Urinary bladder (tissue), 4 donors: ENCODE results near the gene MOSPD2. TPM values are rescaled to one million over a fixed set of nuclear protein-coding genes. Genes with fewer than 3 reads are reported as not detected.

Experiments
- DNase-seq: peaks from one replicate; pipeline ENCODE4 v3.0.0-alpha.2; 2015; ENCODE audit errors: extremely low spot score
- H3K27ac ChIP-seq: one replicate; pipeline ENCODE4 v1.5.1; 2013; ENCODE audit warnings: low read depth, mild to moderate bottlenecking, moderate library complexity
- H3K36me3 ChIP-seq: one replicate; pipeline ENCODE4 v1.6.1; 2013; ENCODE audit warnings: mild to moderate bottlenecking, moderate library complexity; ENCODE audit not compliant: insufficient read depth
- H3K4me1 ChIP-seq: one replicate; pipeline ENCODE4 v1.6.1; 2013; ENCODE audit warnings: mild to moderate bottlenecking, moderate library complexity; ENCODE audit not compliant: insufficient read depth
- H3K4me3 ChIP-seq: one replicate; pipeline ENCODE4 v1.5.1; 2013; ENCODE audit warnings: low read depth, low read length
- WGBS: extraction: QIAGEN DNeasy Blood & Tissue Kit; methylation state at CpG from one replicate; pipeline ENCODE4 v1.1.7; 2013; 5-methylcytosine and 5-hydroxymethylcytosine counted together
- polyA plus RNA-seq: library from polyadenylated mRNA; stranded (reverse); fragments of 200-250 nt; gene quantifications from one replicate; pipeline ENCODE4 v1.2.3, GENCODE V29; 2013
- total RNA-seq: library from RNA; depleted of rRNA; stranded (reverse); fragments of >200 nt; gene quantifications from one replicate; pipeline ENCODE4 v1.2.3, GENCODE V29; 2014
- donor health status: healthy with polysubstance abuse.
- donor health status: healthy.

The MOSPD2 gene
- total and polyA plus RNA-seq, 2 donors, result 7.7 to 35.4 TPM

- no peak overlapping the region for H3K27ac ChIP-seq
- no peak overlapping the region for H3K4me3 ChIP-seq
- H3K36me3 ChIP-seq, result no peaks in the 10 kb centered on the region
- 79% methylated on average over 7 of the region's 7 CpGs for WGBS
- no peak for DNase-seq
- no peaks in the 10 kb centered on the region for H3K4me1 ChIP-seq
Observed at GRCh38 chrX:14875624-14876023, 2.4 kb downstream of the MOSPD2 start.

GRCh38 chrX:14883826-14884225 is 10.6 kb downstream of the MOSPD2 start:
- H3K4me1 ChIP-seq, result no peaks in the 10 kb centered on the region
- H3K36me3 ChIP-seq, result no peaks in the 10 kb centered on the region
- no peak overlapping the region for H3K27ac ChIP-seq
- no peak overlapping the region for H3K4me3 ChIP-seq
- DNase-seq, result no peak

- no peak overlapping the region for H3K27ac ChIP-seq
- 81% methylated on average over 1 of the region's 1 CpG for WGBS
- no peak overlapping the region for H3K4me3 ChIP-seq
- no peaks in the 10 kb centered on the region for H3K36me3 ChIP-seq
- DNase-seq, result no peak
- H3K4me1 ChIP-seq, result no peaks in the 10 kb centered on the region
Observed at GRCh38 chrX:14884714-14885113, 11.5 kb downstream of the MOSPD2 start.

GRCh38 chrX:14886252-14886651 is 13.0 kb downstream of the MOSPD2 start:
- H3K4me1 ChIP-seq, result no peaks in the 10 kb centered on the region
- no peak overlapping the region for H3K4me3 ChIP-seq
- no peaks in the 10 kb centered on the region for H3K36me3 ChIP-seq
- no peak overlapping the region for H3K27ac ChIP-seq
- WGBS, result 90% methylated on average over 3 of the region's 3 CpGs
- DNase-seq, result no peak

- WGBS, result 96% methylated on average over 2 of the region's 2 CpGs
Observed at GRCh38 chrX:14896273-14896672, 23.1 kb downstream of the MOSPD2 start.

GRCh38 chrX:14897042-14897441 is 23.8 kb downstream of the MOSPD2 start:
- H3K4me1 ChIP-seq, result no peaks in the 10 kb centered on the region
- H3K36me3 ChIP-seq, result no peaks in the 10 kb centered on the region
- H3K4me3 ChIP-seq, result no peak overlapping the region
- 91% methylated on average over 2 of the region's 2 CpGs for WGBS
- DNase-seq, result no peak
- H3K27ac ChIP-seq, result no peak overlapping the region

More at GRCh38 chrX:14896273-14896672, 23.1 kb downstream of the MOSPD2 start:
- Histone ChIP-seq H3K4me1 (no peaks in the 10 kb centered on the region), H3K27ac (no peak overlapping the region), H3K4me3 (no peak overlapping the region), H3K36me3 (no peaks in the 10 kb centered on the region)
- no peak for DNase-seq

GRCh38 chrX:14899607-14900006 is 26.4 kb downstream of the MOSPD2 start:
- Histone ChIP-seq H3K36me3 (peaks cover 2% of the 10 kb centered on the region), H3K27ac (no peak overlapping the region), H3K4me1 (no peaks in the 10 kb centered on the region), H3K4me3 (no peak overlapping the region)
- DNase-seq, result no peak

- peaks cover 2% of the 10 kb centered on the region for H3K36me3 ChIP-seq
- no peak overlapping the region for H3K27ac ChIP-seq
- no peak overlapping the region for H3K4me3 ChIP-seq
- DNase-seq, result no peak
- no peaks in the 10 kb centered on the region for H3K4me1 ChIP-seq
Observed at GRCh38 chrX:14902537-14902936, 29.3 kb downstream of the MOSPD2 start.

GRCh38 chrX:14903891-14904290 is 30.7 kb downstream of the MOSPD2 start:
- no peak overlapping the region for H3K4me3 ChIP-seq
- no peak for DNase-seq
- peaks cover 2% of the 10 kb centered on the region for H3K36me3 ChIP-seq
- no peaks in the 10 kb centered on the region for H3K4me1 ChIP-seq
- WGBS, result 41% methylated on average over 2 of the region's 2 CpGs
- H3K27ac ChIP-seq, result no peak overlapping the region

- no peak for DNase-seq
- 79% methylated on average over 2 of the region's 2 CpGs for WGBS
- Histone ChIP-seq H3K4me1 (no peaks in the 10 kb centered on the region), H3K27ac (no peak overlapping the region), H3K4me3 (no peak overlapping the region), H3K36me3 (peaks cover 4% of the 10 kb centered on the region)
Observed at GRCh38 chrX:14913241-14913640, 40.0 kb downstream of the MOSPD2 start.

GRCh38 chrX:14915596-14915995 is 42.4 kb downstream of the MOSPD2 start:
- Histone ChIP-seq H3K4me3 (no peak overlapping the region), H3K27ac (no peak overlapping the region), H3K4me1 (no peaks in the 10 kb centered on the region), H3K36me3 (peaks cover 6% of the 10 kb centered on the region)
- DNase-seq, result no peak
- 91% methylated on average over 3 of the region's 3 CpGs for WGBS

GRCh38 chrX:14916017-14916674 is 42.9 kb downstream of the MOSPD2 start:
- 57% methylated on average over 3 of the region's 3 CpGs for WGBS
- Histone ChIP-seq H3K4me1 (no peaks in the 10 kb centered on the region), H3K27ac (no peak overlapping the region), H3K4me3 (no peak overlapping the region), H3K36me3 (peaks cover 6% of the 10 kb centered on the region)
- no peak for DNase-seq

- Histone ChIP-seq H3K4me1 (no peaks in the 10 kb centered on the region), H3K36me3 (peaks cover 4% of the 10 kb centered on the region), H3K27ac (no peak overlapping the region), H3K4me3 (no peak overlapping the region)
- WGBS, result 21% methylated on average over 2 of the region's 2 CpGs
- DNase-seq, result no peak
Observed at GRCh38 chrX:14919407-14919806, 46.2 kb downstream of the MOSPD2 start.

GRCh38 chrX:14920196-14920595 is 47.0 kb downstream of the MOSPD2 start:
- Histone ChIP-seq H3K36me3 (peaks cover 4% of the 10 kb centered on the region), H3K27ac (no peak overlapping the region), H3K4me1 (no peaks in the 10 kb centered on the region), H3K4me3 (no peak overlapping the region)
- 85% methylated on average over 2 of the region's 2 CpGs for WGBS
- DNase-seq, result no peak

- 76% methylated on average over 6 of the region's 6 CpGs for WGBS
- H3K4me1 ChIP-seq, result no peaks in the 10 kb centered on the region
- no peak overlapping the region for H3K27ac ChIP-seq
- peaks cover 3% of the 10 kb centered on the region for H3K36me3 ChIP-seq
- no peak for DNase-seq
- H3K4me3 ChIP-seq, result no peak overlapping the region
Observed at GRCh38 chrX:14922437-14922836, 49.2 kb downstream of the MOSPD2 start.
